NOMO-1 treated with DMSO at 0.1 percent for 48 hours (cell line): ENCODE results near the gene C16orf86.
"Not testable (repeated sequence)": the region's sequence is repeated elsewhere in the genome, so short reads cannot be mapped to it uniquely, and the experiment has no call there.

Experiments used
- DNase-seq: peaks from one replicate; lab custom pipeline; 2025; ENCODE audit not compliant: unreplicated experiment; lab: John Stamatoyannopoulos, UW

Gene C16orf86

GRCh38 chr16:67685388-67686112 lies 18.9 kb downstream of the C16orf86 start:
- no peak for DNase-seq

GRCh38 chr16:67693517-67694285 lies 27.1 kb downstream of the C16orf86 start:
- not testable (repeated sequence) for DNase-seq

GRCh38 chr16:67694611-67695010 lies 28.0 kb downstream of the C16orf86 start:
- DNase-seq = no peak

- DNase-seq = peak; percentile 7
Observed at GRCh38 chr16:67697422-67698185, 31.0 kb downstream of the C16orf86 start.

GRCh38 chr16:67699265-67699664 lies 32.7 kb downstream of the C16orf86 start:
- DNase-seq = no peak

- DNase-seq = no peak
Observed at GRCh38 chr16:67701420-67701819, 34.8 kb downstream of the C16orf86 start.

GRCh38 chr16:67702130-67702529 lies 35.5 kb downstream of the C16orf86 start:
- no peak for DNase-seq

GRCh38 chr16:67703626-67704025 lies 37.0 kb downstream of the C16orf86 start:
- no peak for DNase-seq

GRCh38 chr16:67704110-67704509 lies 37.5 kb downstream of the C16orf86 start:
- DNase-seq = no peak

- DNase-seq = no peak
Observed at GRCh38 chr16:67707210-67707609, 40.6 kb downstream of the C16orf86 start.

GRCh38 chr16:67707790-67708189 lies 41.2 kb downstream of the C16orf86 start:
- no peak for DNase-seq

GRCh38 chr16:67708368-67708771 lies 41.8 kb downstream of the C16orf86 start:
- no peak for DNase-seq

GRCh38 chr16:67709050-67709449 lies 42.4 kb downstream of the C16orf86 start:
- DNase-seq = no peak

GRCh38 chr16:67710607-67711006 lies 44.0 kb downstream of the C16orf86 start:
- no peak for DNase-seq

GRCh38 chr16:67713647-67714273 lies 47.1 kb downstream of the C16orf86 start:
- DNase-seq = peak; percentile 80

- DNase-seq = no peak
Observed at GRCh38 chr16:67714522-67714921, 47.9 kb downstream of the C16orf86 start.

GRCh38 chr16:67716097-67716496 lies 49.5 kb downstream of the C16orf86 start:
- DNase-seq = no peak
